Natural killer cell (primary cell): ENCODE measurements around the gene ACTN3. TPM values are rescaled to one million over a fixed set of nuclear protein-coding genes. Genes with fewer than 3 reads are reported as not detected.

Experiments used
- ATAC-seq, 3 donors: fragments of 150-1000 bp in 2 of 3; fragments of 200-7000 bp in 1 of 3; cut with Tn5 transposase; 1 replicate in 1 of 3; 2 replicates in 2 of 3; pipeline ENCODE4 v1.10.0; 2021; ENCODE audit warnings: mild to moderate bottlenecking in 2 of 3, moderate library complexity in 2 of 3
- DNase-seq, 2 donors: peaks; one replicate each; pipeline versions ENCODE4 v3.0.0 to v3.0.0-alpha.2; 2013 to 2021; ENCODE audit warnings: mixed read lengths in 1 of 2
- H3K27ac ChIP-seq: one replicate; pipeline ENCODE4 v1.5.1; 2013; ENCODE audit warnings: mild to moderate bottlenecking, low read length
- H3K27me3 ChIP-seq: one replicate; pipeline ENCODE4 v1.6.1; 2013; ENCODE audit warnings: low read length; ENCODE audit not compliant: control insufficient read depth, insufficient read depth
- H3K36me3 ChIP-seq: one replicate; pipeline ENCODE4 v1.6.1; 2013; ENCODE audit warnings: low read length; ENCODE audit not compliant: control insufficient read depth, insufficient read depth
- H3K4me1 ChIP-seq: one replicate; pipeline ENCODE4 v1.6.1; 2013; ENCODE audit warnings: low read length; ENCODE audit not compliant: control insufficient read depth, insufficient read depth
- H3K4me3 ChIP-seq: one replicate; pipeline ENCODE4 v1.5.1; 2013; ENCODE audit warnings: low read length
- H3K9me3 ChIP-seq: one replicate; pipeline ENCODE4 v1.6.1; 2013; ENCODE audit warnings: low read length; ENCODE audit not compliant: control insufficient read depth, insufficient read depth
- H3K27ac Mint-ChIP-seq, 2 donors: one replicate each; pipeline ENCODE4 v1.8.0; 2022; ENCODE audit warnings: mild to moderate bottlenecking in 2 of 2, mixed read lengths in 2 of 2, moderate library complexity in 1 of 2
- H3K27me3 Mint-ChIP-seq, 2 donors: one replicate each; pipeline ENCODE4 v1.8.0; 2022; ENCODE audit warnings: low read depth in 2 of 2, mixed read lengths in 2 of 2
- H3K36me3 Mint-ChIP-seq: one replicate; pipeline ENCODE4 v1.8.0; 2022; ENCODE audit warnings: mixed read lengths
- H3K4me1 Mint-ChIP-seq, 2 donors: one replicate each; pipeline ENCODE4 v1.8.0; 2022; ENCODE audit warnings: mixed read lengths in 2 of 2
- H3K4me3 Mint-ChIP-seq: one replicate; pipeline ENCODE4 v1.8.0; 2022; ENCODE audit warnings: mild to moderate bottlenecking, moderate library complexity, mixed read lengths
- H3K9me3 Mint-ChIP-seq, 2 donors: one replicate each; pipeline ENCODE4 v1.8.0; 2022; ENCODE audit warnings: mixed read lengths in 2 of 2
- CTCF ChIP-seq: fragments of 200-600 bp; IDR thresholded peaks from one replicate; pipeline ENCODE4 v1.8.0; 2022; ENCODE audit warnings: antibody characterized with exemption
- WGBS: methylation state at CpG from one replicate; pipeline ENCODE4 v1.1.7; 2013; ENCODE audit warnings: missing lambda C conversion rate; ENCODE audit not compliant: insufficient coverage; 5-methylcytosine and 5-hydroxymethylcytosine counted together
- intact Hi-C: fragments of 100-400 bp; cut with micrococcal nuclease; formaldehyde crosslinking; loops from one replicate; pipeline ENCODE4 v1.14.2; 2022
- total RNA-seq, 4 donors: library from RNA; stranded (reverse); fragments of 120-200 nt in 1 of 4; gene quantifications; one replicate each; pipeline versions ENCODE4 v1.2.3 to v1.2.4, GENCODE V29; 2013 to 2022

Gene ACTN3
- total RNA-seq, 3 donors from 2014 or later (not counting 1 experiment from before 2014, with no cell fraction given), result 0.33 to 1.00 (median 0.50) TPM

- Histone ChIP-seq H3K36me3 (no peaks in the 10 kb centered on the region), H3K4me1 (peaks cover 8% of the 10 kb centered on the region), H3K9me3 (no peaks in the 10 kb centered on the region), H3K4me3 (no peak overlapping the region), H3K27ac (no peak overlapping the region), H3K27me3 (peaks cover 2% of the 10 kb centered on the region)
- Mint-ChIP-seq H3K36me3 (no peaks in the 10 kb centered on the region), H3K27me3 (peaks cover 0 to 7% of the 10 kb centered on the region in 2 donors), H3K9me3 (no peaks in the 10 kb centered on the region), H3K4me3 (no peak overlapping the region), H3K4me1 (no peaks in the 10 kb centered on the region), H3K27ac (no peak overlapping the region)
- no peak for TF ChIP-seq CTCF
- DNase-seq, result no peak
- WGBS, result 93% methylated on average over 24 of the region's 24 CpGs
- intact Hi-C loops, result no loop called here
- no peak for ATAC-seq
Measured at GRCh38 chr11:66557733-66558326, 11.1 kb downstream of the ACTN3 start.

- H3K36me3 ChIP-seq, result no peaks in the 10 kb centered on the region
- intact Hi-C loops, result no loop called here
- ATAC-seq (peak in 2 of 3 donors; percentile 87 to 89), DNase-seq (peak in 1 of 2 donors; percentile 62)
- no peaks in the 10 kb centered on the region for H3K9me3 ChIP-seq
- Mint-ChIP-seq H3K4me3 (no peak overlapping the region), H3K36me3 (no peaks in the 10 kb centered on the region), H3K27me3 (peaks cover 0 to 7% of the 10 kb centered on the region in 2 donors), H3K9me3 (no peaks in the 10 kb centered on the region), H3K27ac (no peak overlapping the region), H3K4me1 (no peaks in the 10 kb centered on the region)
- 25% methylated on average over 46 of the region's 50 CpGs for WGBS
- TF ChIP-seq CTCF, result no peak
- peaks cover 8% of the 10 kb centered on the region for H3K4me1 ChIP-seq
- H3K27me3 ChIP-seq, result peaks cover 2% of the 10 kb centered on the region
- no peak overlapping the region for H3K4me3 ChIP-seq
- no peak overlapping the region for H3K27ac ChIP-seq
Measured at GRCh38 chr11:66559142-66559865, 12.6 kb downstream of the ACTN3 start.

GRCh38 chr11:66559866-66560676 lies 13.4 kb downstream of the ACTN3 start:
- DNase-seq, result no peak
- no peaks in the 10 kb centered on the region for H3K9me3 Mint-ChIP-seq
- Histone ChIP-seq H3K9me3 (no peaks in the 10 kb centered on the region), H3K4me3 (no peak overlapping the region), H3K36me3 (no peaks in the 10 kb centered on the region), H3K4me1 (peaks cover 8% of the 10 kb centered on the region), H3K27ac (no peak overlapping the region), H3K27me3 (peaks cover 2% of the 10 kb centered on the region)
- WGBS, result 88% methylated on average over 24 of the region's 27 CpGs
- no peaks in the 10 kb centered on the region for H3K36me3 Mint-ChIP-seq
- TF ChIP-seq CTCF, result no peak
- no peaks in the 10 kb centered on the region for H3K4me1 Mint-ChIP-seq
- no peak overlapping the region for H3K4me3 Mint-ChIP-seq
- intact Hi-C loops, result no loop called here
- no peak overlapping the region for H3K27ac Mint-ChIP-seq
- ATAC-seq, result no peak
- peaks cover 0 to 7% of the 10 kb centered on the region in 2 donors for H3K27me3 Mint-ChIP-seq
